HG02623 (cell line): ENCODE data around the gene QRICH2.
A peak's percentile ranks its signal among the peaks of the same experiment; 100 is the strongest.
"Not testable (repeated sequence)": the region's sequence is repeated elsewhere in the genome, so short reads cannot be mapped to it uniquely, and the experiment has no call there.

ENCODE experiments used
- ATAC-seq: cut with Tn5 transposase; IDR thresholded peaks from one replicate; pipeline ENCODE4 v1.9.1; 2021; ENCODE audit warnings: moderate library complexity; ENCODE audit not compliant: unreplicated experiment

QRICH2 gene

GRCh38 chr17:76252040-76252954 lies 55.8 kb downstream of the QRICH2 start:
- no peak for ATAC-seq

DNA sequence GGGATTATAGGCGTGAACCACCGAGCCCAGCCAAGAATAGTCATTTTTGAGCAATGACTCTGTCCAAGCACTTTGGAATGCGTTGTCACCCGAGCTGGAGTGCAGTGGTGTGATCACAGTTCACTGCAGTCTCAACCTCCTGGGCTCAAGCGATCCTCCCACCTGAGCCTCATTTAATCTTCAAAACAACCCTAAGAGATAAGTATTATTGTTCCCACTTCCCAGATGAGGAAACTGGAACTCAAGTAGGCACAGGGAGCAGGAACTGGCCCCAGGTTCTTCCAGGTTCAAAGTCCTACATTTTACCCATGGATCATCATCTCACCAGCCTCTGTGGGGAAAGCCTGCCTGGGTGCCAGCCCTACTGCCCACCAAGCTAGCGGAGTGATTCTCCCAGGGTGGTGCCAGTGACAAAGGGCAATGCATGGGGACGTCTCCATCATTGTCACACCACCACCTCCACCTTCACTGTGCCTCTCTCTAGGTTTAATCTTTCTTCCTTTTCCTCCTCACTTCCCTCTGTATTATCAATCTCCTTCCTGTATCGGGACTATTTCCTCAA lies 56.5 kb downstream of the QRICH2 start:
- no peak for ATAC-seq

DNA sequence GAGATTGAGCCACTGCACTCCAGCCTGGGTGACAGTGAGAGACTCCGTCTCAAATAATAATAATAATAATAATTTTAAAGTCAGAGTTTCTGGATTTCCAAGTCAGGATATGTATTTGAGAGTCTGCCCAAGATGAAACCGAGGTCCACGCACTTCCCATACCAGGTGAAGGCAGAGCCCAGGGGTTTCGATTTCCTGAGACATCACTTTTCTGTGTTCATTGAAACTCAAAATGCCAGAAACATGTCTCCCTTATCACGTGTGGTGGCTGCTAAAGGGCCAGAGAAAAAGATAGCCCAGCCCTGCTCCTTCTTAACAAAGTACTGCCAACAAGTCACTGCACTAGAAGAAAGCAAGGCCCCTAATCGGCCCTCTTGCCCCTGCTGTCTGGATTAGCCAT lies 57.9 kb downstream of the QRICH2 start:
- ATAC-seq, result no peak

DNA sequence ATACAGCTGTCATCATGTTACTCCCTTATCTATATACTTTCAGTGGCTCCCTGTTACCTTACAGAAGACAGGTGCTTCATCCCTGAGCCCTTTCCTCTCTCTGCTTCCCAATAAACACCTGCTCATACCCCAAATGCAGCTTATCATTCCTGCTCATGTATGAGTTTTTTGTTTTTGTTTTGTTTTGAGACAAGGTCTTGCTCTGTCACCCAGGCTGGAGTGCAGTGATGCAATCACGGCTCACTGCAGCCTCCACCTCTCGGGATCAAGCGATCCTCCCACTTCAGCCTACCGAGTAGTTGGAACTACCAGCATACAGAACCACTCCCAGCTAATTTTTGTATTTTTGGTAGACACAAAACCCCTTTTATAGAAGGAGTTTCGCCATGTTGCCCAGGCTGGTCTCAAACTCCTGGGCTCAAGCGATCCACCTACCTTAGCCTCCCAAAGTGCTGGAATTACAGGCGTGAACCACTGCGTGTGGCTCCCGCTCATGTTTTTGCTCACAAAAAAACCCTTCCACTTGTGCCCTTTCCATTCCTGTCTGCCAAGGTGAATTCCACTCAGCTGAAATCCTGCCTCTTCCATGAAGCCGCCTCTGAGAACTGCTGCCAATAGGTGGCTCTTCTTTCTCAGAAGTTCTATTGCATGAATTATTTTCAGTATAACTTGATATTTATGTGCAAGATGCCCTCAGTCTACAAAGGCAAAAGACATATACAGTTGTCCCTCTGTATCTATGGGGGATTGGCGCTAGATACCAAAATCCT lies 59.9 kb downstream of the QRICH2 start:
- ATAC-seq, result no peak

- ATAC-seq, result no peak
These were observed 60.8 kb downstream of the QRICH2 start for GRCh38 chr17:76247304-76247703.

DNA sequence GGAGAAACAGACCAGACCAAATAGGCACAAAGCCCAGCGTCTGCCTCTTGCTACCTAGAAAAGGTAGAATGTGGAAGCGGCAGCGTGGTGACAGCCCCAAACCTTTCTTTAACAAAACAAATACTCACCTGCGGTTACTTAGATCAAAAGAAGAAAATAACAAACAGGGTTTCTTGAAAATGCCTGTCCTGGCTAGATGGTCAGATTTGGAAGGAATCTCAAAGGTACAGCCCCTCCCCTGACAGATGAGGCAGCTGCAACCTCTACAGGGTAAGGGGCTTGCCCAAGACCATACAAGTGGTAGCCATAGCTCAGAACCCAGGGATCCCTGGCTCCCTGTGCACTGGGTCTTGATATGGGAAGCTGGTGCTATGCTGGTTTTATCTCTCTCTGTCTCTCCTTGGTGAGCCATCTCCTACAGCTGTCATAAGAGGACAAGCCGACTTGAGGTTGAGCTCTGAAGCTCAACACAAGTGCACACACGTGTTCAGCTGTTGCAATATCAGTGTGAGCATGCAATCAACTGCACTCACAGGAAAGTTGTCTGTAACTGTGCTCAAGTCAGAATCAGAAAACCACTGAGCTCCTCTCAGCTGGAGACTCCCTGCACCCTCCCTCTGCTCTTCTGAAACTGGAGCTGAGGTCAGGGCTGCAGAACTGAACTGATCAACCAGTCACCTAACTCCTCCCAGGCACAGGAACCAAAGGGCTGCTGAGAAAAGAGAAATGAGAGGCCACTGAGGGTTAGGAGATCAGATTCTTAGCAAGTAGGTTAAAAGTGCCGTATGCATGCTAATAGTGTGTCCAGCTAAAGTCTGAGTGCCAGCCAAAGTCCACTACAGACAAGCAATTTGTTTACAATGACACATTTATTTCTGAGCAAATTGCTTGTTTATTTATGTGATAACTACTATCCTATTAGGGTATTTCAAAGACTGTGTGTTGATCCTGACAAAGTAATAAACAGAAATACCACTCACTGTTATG lies 61.7 kb downstream of the QRICH2 start:
- peak; percentile 90 for ATAC-seq

DNA sequence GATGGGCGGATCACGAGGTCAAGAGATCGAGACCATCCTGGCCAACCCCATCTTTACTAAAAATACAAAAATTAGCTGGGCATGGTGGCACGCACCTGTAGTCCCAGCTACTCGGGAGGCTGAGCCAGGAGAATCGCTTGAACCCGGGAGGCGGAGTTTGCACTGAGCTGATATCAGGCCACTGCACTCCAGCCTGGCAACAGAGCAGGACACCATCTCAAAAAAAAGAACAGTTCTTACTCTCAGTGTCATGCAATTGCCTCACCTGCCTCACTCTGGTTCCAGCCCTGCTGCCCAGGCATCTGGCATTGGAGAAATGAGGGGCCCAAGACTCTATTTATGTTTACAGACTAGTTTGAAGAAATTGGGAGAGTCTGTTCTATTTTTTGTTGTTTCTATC lies 63.4 kb downstream of the QRICH2 start:
- not testable (repeated sequence) for ATAC-seq

GRCh38 chr17:76243826-76244679 lies 64.0 kb downstream of the QRICH2 start:
- no peak for ATAC-seq

GRCh38 chr17:76241691-76242255 lies 66.3 kb downstream of the QRICH2 start:
- no peak for ATAC-seq

- ATAC-seq, result no peak
These were observed 66.9 kb downstream of the QRICH2 start for GRCh38 chr17:76241204-76241538.

- ATAC-seq, result peak; percentile 83
These were observed 67.4 kb downstream of the QRICH2 start, which contains the start of gene RNF157 for GRCh38 chr17:76240461-76241203. TSS of gene RNF157 (minus strand) at chr17:76240493. CDS start at chr17:76240240, 253 bp downstream.

DNA sequence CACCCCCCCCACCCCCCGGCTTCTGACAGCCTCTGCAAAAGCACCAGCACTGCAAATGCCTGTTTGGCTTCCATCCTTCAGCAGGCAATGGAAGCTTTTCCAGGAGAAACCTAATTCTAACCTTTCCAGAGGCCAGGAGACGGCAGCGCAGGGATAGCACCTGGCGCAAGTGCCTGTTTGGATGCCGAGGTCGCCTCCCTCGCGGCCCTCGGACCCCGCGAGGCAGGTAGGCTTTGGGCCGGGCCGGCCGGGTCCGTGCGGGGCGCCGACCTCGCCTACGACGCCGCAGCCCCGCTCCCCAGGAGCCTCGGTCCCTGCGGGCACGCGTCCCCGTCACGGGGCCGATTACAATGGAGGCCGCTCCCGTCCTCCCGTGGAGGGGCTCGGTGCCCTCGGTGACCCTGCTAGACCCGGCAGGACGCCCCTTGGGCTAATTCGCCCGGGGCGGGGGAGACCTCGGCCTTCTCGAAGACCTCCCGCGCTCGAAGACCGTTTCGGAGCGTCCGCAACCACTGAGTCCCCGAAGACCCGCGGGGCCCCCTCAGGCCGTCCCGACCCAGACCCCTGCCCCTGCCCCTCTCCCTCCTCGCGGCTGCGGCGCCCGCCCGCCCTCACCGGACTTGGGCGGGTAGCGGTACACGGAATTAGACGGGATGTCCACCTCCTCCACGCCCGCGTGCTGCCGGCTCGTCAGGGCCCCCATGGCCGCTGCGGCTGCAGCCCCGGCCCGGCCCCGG lies 68.4 kb downstream of the QRICH2 start:
- ATAC-seq, result no peak

GRCh38 chr17:76238847-76239537 lies 69.1 kb downstream of the QRICH2 start:
- no peak for ATAC-seq

- ATAC-seq, result no peak
These were observed 70.2 kb downstream of the QRICH2 start for GRCh38 chr17:76237859-76238313.

DNA sequence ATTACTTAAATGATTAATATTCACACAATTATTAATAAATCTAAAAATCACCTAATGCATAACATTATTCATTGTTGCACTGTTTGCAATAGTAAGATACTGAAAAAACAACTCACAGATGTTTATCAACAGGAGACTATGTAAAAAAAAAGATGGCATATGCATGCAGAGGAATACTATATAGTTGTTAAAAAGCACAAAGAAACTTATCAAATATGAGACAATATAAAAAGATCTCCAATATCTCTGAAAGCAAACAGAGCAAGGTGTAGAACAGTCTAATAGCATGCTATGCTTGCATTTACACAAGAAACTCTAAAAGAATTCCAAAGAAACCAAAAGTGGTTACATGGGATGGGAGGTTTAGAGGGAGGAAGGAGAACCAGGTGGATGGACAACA lies 71.5 kb downstream of the QRICH2 start:
- ATAC-seq, result no peak

GRCh38 chr17:76235883-76236282 lies 72.2 kb downstream of the QRICH2 start:
- no peak for ATAC-seq

DNA sequence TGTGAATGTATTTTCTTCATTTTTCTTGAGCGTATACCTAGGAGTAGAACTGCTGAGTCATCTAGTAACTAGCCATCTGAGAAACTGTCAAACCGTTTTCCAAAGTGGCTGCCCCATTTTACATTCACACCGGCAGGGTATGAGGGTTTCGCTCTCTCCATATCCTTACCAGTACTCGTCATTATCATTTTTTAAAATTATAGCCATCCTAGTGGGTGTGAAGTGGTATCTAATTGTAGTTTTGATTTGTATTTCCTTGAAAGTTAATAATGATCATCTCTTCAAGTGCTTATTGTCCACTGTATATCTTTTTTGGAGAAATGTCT lies 73.8 kb downstream of the QRICH2 start:
- no peak for ATAC-seq
